NCI-H82 treated with DMSO at 0.1 percent for 48 hours (cell line): ENCODE measurements around the gene C9orf78.
A peak's percentile ranks its signal among the peaks of the same experiment; 100 is the strongest.

Experiments used
- DNase-seq: peaks from one replicate; lab custom pipeline; 2025; ENCODE audit not compliant: unreplicated experiment; lab: John Stamatoyannopoulos, UW

The C9orf78 gene

GRCh38 chr9:129835128-129835859 is at the start of gene C9orf78, which contains the start of gene USP20:
Gene C9orf78, minus strand, starts transcription at chr9:129835275. Its CDS starts 54 bp downstream, at chr9:129835221.
Gene USP20, plus strand, starts transcription at chr9:129835458. Its CDS starts 17,098 bp downstream, at chr9:129852556.
- DNase-seq, result peak; percentile 81

- DNase-seq, result peak; percentile 67
These were observed 49.3 kb upstream of the C9orf78 start for GRCh38 chr9:129884220-129885017.

GRCh38 chr9:129881547-129882324 is 46.7 kb upstream of the C9orf78 start:
- no peak for DNase-seq

GRCh38 chr9:129880654-129881546 is 45.8 kb upstream of the C9orf78 start:
- DNase-seq, result no peak

GRCh38 chr9:129879991-129880653 is 45.0 kb upstream of the C9orf78 start:
- no peak for DNase-seq

- DNase-seq, result no peak
These were observed 44.1 kb upstream of the C9orf78 start for GRCh38 chr9:129879103-129879699.

- no peak for DNase-seq
These were observed 43.2 kb upstream of the C9orf78 start for GRCh38 chr9:129878291-129878690.

GRCh38 chr9:129876815-129877214 is 41.7 kb upstream of the C9orf78 start:
- no peak for DNase-seq

GRCh38 chr9:129875687-129876395 is 40.8 kb upstream of the C9orf78 start:
- peak; percentile 59 for DNase-seq

GRCh38 chr9:129875181-129875611 is 40.1 kb upstream of the C9orf78 start:
- DNase-seq, result no peak

GRCh38 chr9:129874261-129875101 is 39.4 kb upstream of the C9orf78 start:
- DNase-seq, result no peak

GRCh38 chr9:129873563-129874190 is 38.6 kb upstream of the C9orf78 start:
- DNase-seq, result no peak

GRCh38 chr9:129871046-129871445 is 36.0 kb upstream of the C9orf78 start:
- DNase-seq, result no peak

- DNase-seq, result no peak
These were observed 34.8 kb upstream of the C9orf78 start for GRCh38 chr9:129869585-129870501.

- no peak for DNase-seq
These were observed 33.9 kb upstream of the C9orf78 start for GRCh38 chr9:129868872-129869486.
